Measurements from ENCODE around the gene LDLRAP1.

LDLRAP1 gene

GRCh38 chr1:25541889-25542658 lies 1.3 kb upstream of the LDLRAP1 start:
- DNase-seq (ENCODE audit: low read depth in 2 of 3, low spot score in 2 of 3): no peak

- no peak for DNase-seq (ENCODE audit: low read depth in 2 of 3, low spot score in 2 of 3)
Measured at GRCh38 chr1:25543005-25543424, 391 bp upstream of the LDLRAP1 start.

GRCh38 chr1:25544243-25544764 lies 898 bp downstream of the LDLRAP1 start:
- no peak for DNase-seq (ENCODE audit: low read depth in 2 of 3, low spot score in 2 of 3)

GRCh38 chr1:25544819-25545218 lies 1.4 kb downstream of the LDLRAP1 start:
- DNase-seq (ENCODE audit: low read depth in 2 of 3, low spot score in 2 of 3): no peak

- no peak for DNase-seq (ENCODE audit: low read depth in 2 of 3, low spot score in 2 of 3)
Measured at GRCh38 chr1:25545767-25546166, 2.4 kb downstream of the LDLRAP1 start.

GRCh38 chr1:25546193-25546592 lies 2.8 kb downstream of the LDLRAP1 start:
- no peak for DNase-seq (ENCODE audit: low read depth in 2 of 3, low spot score in 2 of 3)

GRCh38 chr1:25548601-25549000 lies 5.2 kb downstream of the LDLRAP1 start:
- DNase-seq (ENCODE audit: low read depth in 2 of 3, low spot score in 2 of 3): no peak

- DNase-seq (ENCODE audit: low read depth in 2 of 3, low spot score in 2 of 3): peak; percentile 47 to 68 (median 59)
Measured at GRCh38 chr1:25549273-25550154, 6.1 kb downstream of the LDLRAP1 start.

- DNase-seq (ENCODE audit: low read depth in 2 of 3, low spot score in 2 of 3): no peak
Measured at GRCh38 chr1:25550155-25550506, 6.7 kb downstream of the LDLRAP1 start.

- no peak for DNase-seq (ENCODE audit: low read depth in 2 of 3, low spot score in 2 of 3)
Measured at GRCh38 chr1:25550683-25551310, 7.4 kb downstream of the LDLRAP1 start.

GRCh38 chr1:25553749-25554429 lies 10.5 kb downstream of the LDLRAP1 start:
- DNase-seq (ENCODE audit: low read depth in 2 of 3, low spot score in 2 of 3): no peak

- DNase-seq (ENCODE audit: low read depth in 2 of 3, low spot score in 2 of 3): no peak
Measured at GRCh38 chr1:25554430-25554780, 11.0 kb downstream of the LDLRAP1 start.

GRCh38 chr1:25554886-25555752 lies 11.7 kb downstream of the LDLRAP1 start:
- no peak for DNase-seq (ENCODE audit: low read depth in 2 of 3, low spot score in 2 of 3)

- DNase-seq (ENCODE audit: low read depth in 2 of 3, low spot score in 2 of 3): no peak
Measured at GRCh38 chr1:25555753-25556092, 12.3 kb downstream of the LDLRAP1 start.

GRCh38 chr1:25556132-25556670 lies 12.8 kb downstream of the LDLRAP1 start:
- no peak for DNase-seq (ENCODE audit: low read depth in 2 of 3, low spot score in 2 of 3)

- no peak for DNase-seq (ENCODE audit: low read depth in 2 of 3, low spot score in 2 of 3)
Measured at GRCh38 chr1:25556791-25557476, 13.5 kb downstream of the LDLRAP1 start.

GRCh38 chr1:25557543-25557942 lies 14.1 kb downstream of the LDLRAP1 start:
- no peak for DNase-seq (ENCODE audit: low read depth in 2 of 3, low spot score in 2 of 3)

- DNase-seq (ENCODE audit: low read depth in 2 of 3, low spot score in 2 of 3): no peak
Measured at GRCh38 chr1:25559031-25559430, 15.6 kb downstream of the LDLRAP1 start.

- DNase-seq (ENCODE audit: low read depth in 2 of 3, low spot score in 2 of 3): no peak
Measured at GRCh38 chr1:25560001-25560400, 16.6 kb downstream of the LDLRAP1 start.

Data from activated CD8-positive, alpha-beta memory T cell treated with anti-CD3 and anti-CD28 coated beads for 48 hours (primary cell).